H1 (cell line): ENCODE results near the gene HP1BP3.

Experiments used
- BRCA1 ChIP-seq: IDR thresholded peaks from 2 replicates; pipeline ENCODE4 v1.6.1; 2012; ENCODE audit warnings: low read depth, low read length, improper control_type of control experiment
- EP300 ChIP-seq, 2 experiments: IDR thresholded peaks; 1 replicate in 1 of 2; 2 replicates in 1 of 2; pipeline ENCODE4 v1.6.1; 2011 to 2012; ENCODE audit warnings: low read depth in 2 of 2, low read length in 2 of 2, mild to moderate bottlenecking in 2 of 2, borderline replicate concordance in 1 of 2, inconsistent platforms in 1 of 2, moderate library complexity in 1 of 2
- FOSL1 ChIP-seq: IDR thresholded peaks from 2 replicates; pipeline ENCODE4 v1.6.1; 2011; ENCODE audit warnings: mild to moderate bottlenecking, low read depth, low read length, moderate library complexity; ENCODE audit not compliant: insufficient read depth
- JUN ChIP-seq: IDR thresholded peaks from 2 replicates; pipeline ENCODE4 v1.6.1; 2011; ENCODE audit warnings: low read depth, mild to moderate bottlenecking, improper control_type of control experiment, low read length
- JUND ChIP-seq: IDR thresholded peaks from 2 replicates; pipeline ENCODE4 v1.6.1; 2011; ENCODE audit warnings: mild to moderate bottlenecking, improper control_type of control experiment, low read length
- POLR2A ChIP-seq, 2 experiments: IDR thresholded peaks; 1 replicate in 1 of 2; 2 replicates in 1 of 2; pipeline ENCODE4 v1.6.1; 2011; ENCODE audit warnings: low read depth in 2 of 2, low read length in 2 of 2, mild to moderate bottlenecking in 2 of 2; ENCODE audit errors: control extremely low read depth in 1 of 2
- RBBP5 ChIP-seq: IDR thresholded peaks from 2 replicates; pipeline ENCODE4 v1.7.1; 2012; ENCODE audit warnings: low read depth, mild to moderate bottlenecking, inconsistent platforms, low read length, moderate library complexity, borderline replicate concordance
- SIN3A ChIP-seq, 2 experiments: IDR thresholded peaks in 1 of 2; conservative IDR thresholded peaks in 1 of 2; 2 replicates each; pipeline ENCODE4 v1.6.1; 2011 to 2012; ENCODE audit warnings: low read length in 2 of 2, improper control_type of control experiment in 1 of 2, low read depth in 1 of 2, mild to moderate bottlenecking in 1 of 2
- SRF ChIP-seq: IDR thresholded peaks from 2 replicates; pipeline ENCODE4 v1.6.1; 2011; ENCODE audit warnings: mild to moderate bottlenecking, low read depth, low read length, moderate library complexity
- TAF1 ChIP-seq: IDR thresholded peaks from 2 replicates; pipeline ENCODE4 v1.6.1; 2011; ENCODE audit warnings: mild to moderate bottlenecking, low read depth, low read length
- YY1 ChIP-seq: IDR thresholded peaks from 2 replicates; pipeline ENCODE4 v1.6.1; 2011; ENCODE audit warnings: low read depth, mild to moderate bottlenecking, low read length
- TF ChIP-seq, protein P1 (sequence below), 3 experiments: IDR thresholded peaks; 1 replicate in 2 of 3; 2 replicates in 1 of 3; pipeline versions ENCODE4 v1.5.1 to v1.6.1; 2011; ENCODE audit warnings: low read length in 3 of 3, mild to moderate bottlenecking in 3 of 3, inconsistent platforms in 2 of 3, low read depth in 1 of 3, moderate library complexity in 1 of 3; ENCODE audit not compliant: insufficient read depth in 1 of 3; ENCODE audit errors: control extremely low read depth in 1 of 3
- TF ChIP-seq, protein P2 (sequence below): IDR thresholded peaks from 2 replicates; pipeline ENCODE4 v1.6.1; 2012; ENCODE audit warnings: inconsistent platforms

DNA sequence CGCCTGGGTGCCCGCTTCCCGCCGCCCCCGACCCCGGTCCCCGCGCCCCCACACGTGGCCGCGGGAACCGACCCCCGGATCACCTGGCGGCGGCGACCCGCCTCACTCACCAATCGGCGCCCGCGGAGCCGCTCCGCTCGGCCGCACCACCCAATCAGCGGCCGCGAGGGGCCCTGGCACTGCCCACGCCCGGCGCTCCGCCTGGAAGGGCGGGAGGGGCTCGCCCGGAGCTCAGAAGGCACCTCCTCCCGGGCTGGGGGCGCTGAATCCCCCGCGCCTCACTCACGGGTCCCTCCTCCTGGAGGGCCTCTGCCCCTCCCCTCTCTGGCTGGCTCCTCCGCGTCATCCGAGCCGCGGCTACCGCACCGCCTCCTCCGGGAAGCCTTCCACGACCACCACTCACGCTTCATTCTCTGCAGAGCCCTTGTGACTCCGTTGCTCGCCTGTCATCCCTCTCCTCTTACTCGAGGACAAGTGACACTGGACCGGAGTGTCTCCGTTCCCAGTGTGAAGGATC is 55.0 kb downstream of the HP1BP3 start:
- TF ChIP-seq, protein P1, sequence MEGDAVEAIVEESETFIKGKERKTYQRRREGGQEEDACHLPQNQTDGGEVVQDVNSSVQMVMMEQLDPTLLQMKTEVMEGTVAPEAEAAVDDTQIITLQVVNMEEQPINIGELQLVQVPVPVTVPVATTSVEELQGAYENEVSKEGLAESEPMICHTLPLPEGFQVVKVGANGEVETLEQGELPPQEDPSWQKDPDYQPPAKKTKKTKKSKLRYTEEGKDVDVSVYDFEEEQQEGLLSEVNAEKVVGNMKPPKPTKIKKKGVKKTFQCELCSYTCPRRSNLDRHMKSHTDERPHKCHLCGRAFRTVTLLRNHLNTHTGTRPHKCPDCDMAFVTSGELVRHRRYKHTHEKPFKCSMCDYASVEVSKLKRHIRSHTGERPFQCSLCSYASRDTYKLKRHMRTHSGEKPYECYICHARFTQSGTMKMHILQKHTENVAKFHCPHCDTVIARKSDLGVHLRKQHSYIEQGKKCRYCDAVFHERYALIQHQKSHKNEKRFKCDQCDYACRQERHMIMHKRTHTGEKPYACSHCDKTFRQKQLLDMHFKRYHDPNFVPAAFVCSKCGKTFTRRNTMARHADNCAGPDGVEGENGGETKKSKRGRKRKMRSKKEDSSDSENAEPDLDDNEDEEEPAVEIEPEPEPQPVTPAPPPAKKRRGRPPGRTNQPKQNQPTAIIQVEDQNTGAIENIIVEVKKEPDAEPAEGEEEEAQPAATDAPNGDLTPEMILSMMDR (IDR thresholded peaks at IDR 0.05; ENCODE audit: control extremely low read depth in 1 of 3, insufficient read depth in 1 of 3, low read depth in 1 of 3, low read length in 3 of 3) = no peak
- TF ChIP-seq POLR2A (IDR thresholded peaks at IDR 0.05; ENCODE audit: control extremely low read depth in 1 of 2, low read depth in 2 of 2, low read length in 2 of 2) (no peak), JUN (no peak), TAF1 (no peak), RBBP5 (peak; percentile 72), YY1 (no peak), JUND (no peak), FOSL1 (no peak), SRF (no peak), SIN3A (conservative IDR thresholded peaks at IDR 0.05 in 1 of 2, IDR thresholded peaks at IDR 0.05 in 1 of 2; ENCODE audit: low read depth in 1 of 2, low read length in 2 of 2) (0 out of 4 replicates have a peak, but pooled peaks have one; percentile 42 to 71), EP300 (IDR thresholded peaks at IDR 0.05; ENCODE audit: borderline replicate concordance in 1 of 2, low read depth in 2 of 2, low read length in 2 of 2) (no peak), BRCA1 (no peak)
- TF ChIP-seq, protein P2, sequence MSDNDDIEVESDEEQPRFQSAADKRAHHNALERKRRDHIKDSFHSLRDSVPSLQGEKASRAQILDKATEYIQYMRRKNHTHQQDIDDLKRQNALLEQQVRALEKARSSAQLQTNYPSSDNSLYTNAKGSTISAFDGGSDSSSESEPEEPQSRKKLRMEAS = no peak
